HFFc6 (cell line): Measurements from ENCODE around the gene TAB3. TPM values are rescaled to one million over a fixed set of nuclear protein-coding genes. Genes with fewer than 3 reads are reported as not detected.

ENCODE experiments used
- DNase-seq: peaks from one replicate; pipeline ENCODE4 v3.0.0-alpha.2; 2018
- H3K27ac Mint-ChIP-seq: 2 replicates; pipeline ENCODE4 v1.8.0; 2020; ENCODE audit warnings: mild to moderate bottlenecking, mixed read lengths
- H3K27me3 Mint-ChIP-seq: 2 replicates; pipeline ENCODE4 v1.8.0; 2021; ENCODE audit warnings: mild to moderate bottlenecking, moderate library complexity, mixed read lengths; ENCODE audit not compliant: insufficient read depth
- H3K36me3 Mint-ChIP-seq: 2 replicates; pipeline ENCODE4 v1.8.0; 2021; ENCODE audit warnings: low read depth, mixed read lengths
- H3K4me1 Mint-ChIP-seq: 2 replicates; pipeline ENCODE4 v1.8.0; 2020; ENCODE audit warnings: low read depth, mixed read lengths
- H3K4me3 Mint-ChIP-seq: 2 replicates; pipeline ENCODE4 v1.8.0; 2020; ENCODE audit warnings: mild to moderate bottlenecking, moderate library complexity, mixed read lengths
- H3K9me3 Mint-ChIP-seq: 2 replicates; pipeline ENCODE4 v1.8.0; 2020; ENCODE audit warnings: mild to moderate bottlenecking, mixed read lengths
- total RNA-seq, 6 experiments: library from RNA; stranded (reverse); fragmentation: NEBNext Ultra II Directional; extraction: Animal tissue kit (Norgen Biotek cat#: 25700); gene quantifications; 2 replicates in 1 of 6; 3 replicates in 5 of 6; pipeline ENCODE4 v1.2.3, GENCODE V29; 2021
- TF ChIP-seq, protein P1 (sequence below): fragments of 200-600 bp; sonication (generic); IDR thresholded peaks from 2 replicates; pipeline ENCODE4 v1.5.0; 2021; ENCODE audit warnings: antibody characterized with exemption, mild to moderate bottlenecking

The TAB3 gene
- total RNA-seq, 6 experiments from 2014 or later: 9.6 to 11.9 (median 10.6) TPM

DNA sequence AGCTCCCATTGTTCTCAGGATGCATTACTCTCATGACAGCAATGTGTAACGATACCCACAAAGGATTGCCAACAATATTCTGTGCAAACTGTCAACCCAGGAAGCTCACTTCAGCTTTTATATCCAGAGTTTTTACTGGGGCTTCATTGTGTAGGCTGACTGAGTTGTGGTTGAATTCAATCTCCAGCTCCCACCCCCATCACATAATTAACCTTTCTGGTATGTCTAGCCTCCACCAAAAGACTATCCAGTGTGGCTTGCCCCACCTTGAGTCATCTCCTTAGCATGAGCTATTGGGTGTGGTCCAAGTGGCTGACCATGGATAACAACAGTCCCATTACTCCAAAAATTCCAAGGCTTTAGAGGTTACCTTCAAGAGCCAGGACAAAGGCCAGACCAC, 17.7 kb upstream of the TAB3 start:
- H3K9me3 Mint-ChIP-seq: no peaks in the 10 kb centered on the region
- DNase-seq: peak; percentile 27

DNA sequence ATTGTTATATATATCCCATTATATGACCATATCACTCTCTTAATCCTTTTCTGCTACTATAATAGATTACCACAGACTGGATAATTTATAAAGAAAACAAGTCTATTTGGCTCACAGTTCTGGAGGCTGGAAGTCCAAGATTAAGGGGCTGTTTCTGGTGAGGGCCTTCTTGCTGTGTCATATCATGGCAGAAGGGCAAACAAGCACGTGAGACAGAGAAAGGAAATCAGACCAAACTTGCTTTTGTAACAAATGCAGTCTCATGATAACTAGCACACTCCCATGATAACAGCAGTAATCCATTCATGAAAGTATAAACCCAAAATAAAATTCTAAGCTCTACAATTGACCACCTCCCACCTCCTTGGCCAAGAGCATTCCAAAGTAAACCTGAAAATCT, 16.3 kb upstream of the TAB3 start:
- no peak for DNase-seq
- TF ChIP-seq, protein P1, sequence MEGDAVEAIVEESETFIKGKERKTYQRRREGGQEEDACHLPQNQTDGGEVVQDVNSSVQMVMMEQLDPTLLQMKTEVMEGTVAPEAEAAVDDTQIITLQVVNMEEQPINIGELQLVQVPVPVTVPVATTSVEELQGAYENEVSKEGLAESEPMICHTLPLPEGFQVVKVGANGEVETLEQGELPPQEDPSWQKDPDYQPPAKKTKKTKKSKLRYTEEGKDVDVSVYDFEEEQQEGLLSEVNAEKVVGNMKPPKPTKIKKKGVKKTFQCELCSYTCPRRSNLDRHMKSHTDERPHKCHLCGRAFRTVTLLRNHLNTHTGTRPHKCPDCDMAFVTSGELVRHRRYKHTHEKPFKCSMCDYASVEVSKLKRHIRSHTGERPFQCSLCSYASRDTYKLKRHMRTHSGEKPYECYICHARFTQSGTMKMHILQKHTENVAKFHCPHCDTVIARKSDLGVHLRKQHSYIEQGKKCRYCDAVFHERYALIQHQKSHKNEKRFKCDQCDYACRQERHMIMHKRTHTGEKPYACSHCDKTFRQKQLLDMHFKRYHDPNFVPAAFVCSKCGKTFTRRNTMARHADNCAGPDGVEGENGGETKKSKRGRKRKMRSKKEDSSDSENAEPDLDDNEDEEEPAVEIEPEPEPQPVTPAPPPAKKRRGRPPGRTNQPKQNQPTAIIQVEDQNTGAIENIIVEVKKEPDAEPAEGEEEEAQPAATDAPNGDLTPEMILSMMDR: no peak
- Mint-ChIP-seq H3K4me3 (no peak overlapping the region), H3K4me1 (peaks cover 11% of the 10 kb centered on the region; the same call in 1 of the 2 replicates), H3K27me3 (peaks cover 1% of the 10 kb centered on the region), H3K9me3 (no peaks in the 10 kb centered on the region), H3K36me3 (no peaks in the 10 kb centered on the region), H3K27ac (no peak overlapping the region)

More for the DNA sequence above, 17.7 kb upstream of the TAB3 start:
- Mint-ChIP-seq H3K27me3 (peaks cover 1% of the 10 kb centered on the region), H3K4me3 (no peak overlapping the region), H3K27ac (no peak overlapping the region), H3K36me3 (no peaks in the 10 kb centered on the region), H3K4me1 (peaks cover 11% of the 10 kb centered on the region; the same call in 1 of the 2 replicates)
- TF ChIP-seq, protein P1: no peak

DNA sequence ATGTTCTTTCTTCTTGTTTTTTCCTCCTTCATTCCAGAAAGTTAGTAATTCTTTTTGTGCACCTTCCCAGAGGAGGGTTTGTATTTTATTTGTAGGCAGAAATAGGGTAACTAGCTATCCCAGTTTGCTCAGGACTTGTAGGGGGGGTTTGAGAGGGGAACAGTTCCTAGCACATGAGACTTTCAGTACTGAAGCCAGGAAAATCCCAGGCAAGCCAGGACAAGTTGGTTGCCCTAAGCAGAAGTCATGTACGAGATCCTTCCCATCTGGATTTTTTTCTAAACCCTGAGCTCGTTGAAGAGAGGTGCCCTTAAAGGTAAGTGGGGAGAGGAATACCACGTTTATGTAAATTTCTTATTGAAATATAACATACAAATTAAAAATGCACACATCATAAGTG, 15.6 kb upstream of the TAB3 start:
- peaks cover 11% of the 10 kb centered on the region; the same call in 1 of the 2 replicates for H3K4me1 Mint-ChIP-seq
- H3K27me3 Mint-ChIP-seq: peaks cover 1% of the 10 kb centered on the region
- DNase-seq: no peak
- H3K27ac Mint-ChIP-seq: no peak overlapping the region
- TF ChIP-seq, protein P1: no peak
- H3K9me3 Mint-ChIP-seq: no peaks in the 10 kb centered on the region
- H3K4me3 Mint-ChIP-seq: no peak overlapping the region
- H3K36me3 Mint-ChIP-seq: no peaks in the 10 kb centered on the region

DNA sequence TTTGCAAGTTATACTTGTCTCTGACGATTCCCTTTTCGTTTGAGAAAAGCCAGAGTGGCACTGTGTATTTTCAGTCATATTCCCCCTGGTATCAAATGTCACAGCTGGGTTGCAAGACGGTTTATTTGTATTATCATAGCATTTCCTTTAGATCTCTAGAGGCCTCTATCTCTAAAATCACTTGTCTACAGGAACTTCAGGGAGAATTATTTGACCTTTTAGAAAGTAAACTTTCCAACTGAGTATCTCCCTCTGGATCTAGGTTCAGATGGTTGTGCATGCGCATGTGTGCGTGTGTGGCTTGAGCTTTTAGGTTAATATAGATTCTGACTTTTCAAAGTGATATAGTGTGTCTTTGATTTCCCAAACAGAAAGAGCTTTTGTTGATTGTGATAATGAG, 15.1 kb upstream of the TAB3 start:
- peaks cover 1% of the 10 kb centered on the region for H3K27me3 Mint-ChIP-seq
- no peaks in the 10 kb centered on the region for H3K36me3 Mint-ChIP-seq
- DNase-seq: no peak
- no peak overlapping the region for H3K4me3 Mint-ChIP-seq
- H3K9me3 Mint-ChIP-seq: no peaks in the 10 kb centered on the region
- no peak overlapping the region for H3K27ac Mint-ChIP-seq
- TF ChIP-seq, protein P1: no peak
- peaks cover 11% of the 10 kb centered on the region; the same call in 1 of the 2 replicates for H3K4me1 Mint-ChIP-seq

DNA sequence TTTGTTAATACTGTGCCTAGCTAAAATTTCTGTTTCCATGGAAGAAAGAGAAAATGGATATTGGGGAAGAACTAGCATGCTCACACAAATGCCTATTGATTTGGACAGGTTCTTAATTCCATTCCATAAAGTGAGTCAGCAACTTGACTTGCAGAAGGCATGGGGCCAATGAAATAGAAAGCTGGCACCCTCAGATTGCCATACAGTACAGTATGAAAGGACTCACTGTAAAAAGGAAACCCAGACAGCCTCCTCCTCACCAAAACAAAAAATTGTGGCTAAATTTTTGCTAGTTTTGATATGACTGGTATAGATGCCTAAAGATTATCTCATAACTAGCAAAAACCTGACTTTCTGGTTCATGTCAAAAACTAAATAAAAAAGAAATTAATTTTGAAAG, 11.2 kb upstream of the TAB3 start:
- Mint-ChIP-seq H3K27ac (no peak overlapping the region), H3K4me3 (no peak overlapping the region), H3K9me3 (no peaks in the 10 kb centered on the region), H3K4me1 (no peaks in the 10 kb centered on the region; the same call in 1 of the 2 replicates), H3K27me3 (peaks cover 4% of the 10 kb centered on the region), H3K36me3 (no peaks in the 10 kb centered on the region)
- TF ChIP-seq, protein P1: no peak
- DNase-seq: no peak

DNA sequence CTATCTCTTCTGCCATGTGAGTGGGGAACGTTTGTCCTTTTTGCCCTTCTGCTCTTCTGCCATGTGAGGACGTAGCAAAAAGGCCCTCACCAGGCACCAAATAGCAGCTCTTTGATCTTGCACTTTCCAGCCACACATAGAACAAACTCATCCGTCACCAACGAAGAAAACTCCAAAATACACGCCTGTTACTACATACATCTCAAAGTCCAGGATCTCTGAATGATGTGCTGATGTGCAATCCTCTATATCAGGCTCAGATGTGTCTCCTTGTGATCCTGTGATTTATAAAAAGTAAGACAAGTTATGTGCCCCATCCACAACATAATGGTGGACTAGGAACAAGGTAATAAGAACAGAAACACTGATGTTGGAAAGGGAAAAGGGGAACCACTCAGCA, 9.8 kb upstream of the TAB3 start:
- no peaks in the 10 kb centered on the region; the same call in 1 of the 2 replicates for H3K4me1 Mint-ChIP-seq

More for the DNA sequence above, 9.8 kb upstream of the TAB3 start:
- H3K36me3 Mint-ChIP-seq: no peaks in the 10 kb centered on the region
- DNase-seq: no peak
- TF ChIP-seq, protein P1: no peak
- H3K27ac Mint-ChIP-seq: no peak overlapping the region
- peaks cover 3% of the 10 kb centered on the region for H3K27me3 Mint-ChIP-seq
- no peaks in the 10 kb centered on the region for H3K9me3 Mint-ChIP-seq
- no peak overlapping the region for H3K4me3 Mint-ChIP-seq
